ENCODE results near the gene NFAT5. TPM values are rescaled to one million over a fixed set of nuclear protein-coding genes. Genes with fewer than 3 reads are reported as not detected.

The NFAT5 gene
- total and polyA plus RNA-seq, 9 of the 15 experiments (the other 6 are each of a cell fraction or from before 2014, with no cell fraction given), result 0.78 to 20.5 (median 12.4) TPM

- TF ChIP-seq, protein P1, sequence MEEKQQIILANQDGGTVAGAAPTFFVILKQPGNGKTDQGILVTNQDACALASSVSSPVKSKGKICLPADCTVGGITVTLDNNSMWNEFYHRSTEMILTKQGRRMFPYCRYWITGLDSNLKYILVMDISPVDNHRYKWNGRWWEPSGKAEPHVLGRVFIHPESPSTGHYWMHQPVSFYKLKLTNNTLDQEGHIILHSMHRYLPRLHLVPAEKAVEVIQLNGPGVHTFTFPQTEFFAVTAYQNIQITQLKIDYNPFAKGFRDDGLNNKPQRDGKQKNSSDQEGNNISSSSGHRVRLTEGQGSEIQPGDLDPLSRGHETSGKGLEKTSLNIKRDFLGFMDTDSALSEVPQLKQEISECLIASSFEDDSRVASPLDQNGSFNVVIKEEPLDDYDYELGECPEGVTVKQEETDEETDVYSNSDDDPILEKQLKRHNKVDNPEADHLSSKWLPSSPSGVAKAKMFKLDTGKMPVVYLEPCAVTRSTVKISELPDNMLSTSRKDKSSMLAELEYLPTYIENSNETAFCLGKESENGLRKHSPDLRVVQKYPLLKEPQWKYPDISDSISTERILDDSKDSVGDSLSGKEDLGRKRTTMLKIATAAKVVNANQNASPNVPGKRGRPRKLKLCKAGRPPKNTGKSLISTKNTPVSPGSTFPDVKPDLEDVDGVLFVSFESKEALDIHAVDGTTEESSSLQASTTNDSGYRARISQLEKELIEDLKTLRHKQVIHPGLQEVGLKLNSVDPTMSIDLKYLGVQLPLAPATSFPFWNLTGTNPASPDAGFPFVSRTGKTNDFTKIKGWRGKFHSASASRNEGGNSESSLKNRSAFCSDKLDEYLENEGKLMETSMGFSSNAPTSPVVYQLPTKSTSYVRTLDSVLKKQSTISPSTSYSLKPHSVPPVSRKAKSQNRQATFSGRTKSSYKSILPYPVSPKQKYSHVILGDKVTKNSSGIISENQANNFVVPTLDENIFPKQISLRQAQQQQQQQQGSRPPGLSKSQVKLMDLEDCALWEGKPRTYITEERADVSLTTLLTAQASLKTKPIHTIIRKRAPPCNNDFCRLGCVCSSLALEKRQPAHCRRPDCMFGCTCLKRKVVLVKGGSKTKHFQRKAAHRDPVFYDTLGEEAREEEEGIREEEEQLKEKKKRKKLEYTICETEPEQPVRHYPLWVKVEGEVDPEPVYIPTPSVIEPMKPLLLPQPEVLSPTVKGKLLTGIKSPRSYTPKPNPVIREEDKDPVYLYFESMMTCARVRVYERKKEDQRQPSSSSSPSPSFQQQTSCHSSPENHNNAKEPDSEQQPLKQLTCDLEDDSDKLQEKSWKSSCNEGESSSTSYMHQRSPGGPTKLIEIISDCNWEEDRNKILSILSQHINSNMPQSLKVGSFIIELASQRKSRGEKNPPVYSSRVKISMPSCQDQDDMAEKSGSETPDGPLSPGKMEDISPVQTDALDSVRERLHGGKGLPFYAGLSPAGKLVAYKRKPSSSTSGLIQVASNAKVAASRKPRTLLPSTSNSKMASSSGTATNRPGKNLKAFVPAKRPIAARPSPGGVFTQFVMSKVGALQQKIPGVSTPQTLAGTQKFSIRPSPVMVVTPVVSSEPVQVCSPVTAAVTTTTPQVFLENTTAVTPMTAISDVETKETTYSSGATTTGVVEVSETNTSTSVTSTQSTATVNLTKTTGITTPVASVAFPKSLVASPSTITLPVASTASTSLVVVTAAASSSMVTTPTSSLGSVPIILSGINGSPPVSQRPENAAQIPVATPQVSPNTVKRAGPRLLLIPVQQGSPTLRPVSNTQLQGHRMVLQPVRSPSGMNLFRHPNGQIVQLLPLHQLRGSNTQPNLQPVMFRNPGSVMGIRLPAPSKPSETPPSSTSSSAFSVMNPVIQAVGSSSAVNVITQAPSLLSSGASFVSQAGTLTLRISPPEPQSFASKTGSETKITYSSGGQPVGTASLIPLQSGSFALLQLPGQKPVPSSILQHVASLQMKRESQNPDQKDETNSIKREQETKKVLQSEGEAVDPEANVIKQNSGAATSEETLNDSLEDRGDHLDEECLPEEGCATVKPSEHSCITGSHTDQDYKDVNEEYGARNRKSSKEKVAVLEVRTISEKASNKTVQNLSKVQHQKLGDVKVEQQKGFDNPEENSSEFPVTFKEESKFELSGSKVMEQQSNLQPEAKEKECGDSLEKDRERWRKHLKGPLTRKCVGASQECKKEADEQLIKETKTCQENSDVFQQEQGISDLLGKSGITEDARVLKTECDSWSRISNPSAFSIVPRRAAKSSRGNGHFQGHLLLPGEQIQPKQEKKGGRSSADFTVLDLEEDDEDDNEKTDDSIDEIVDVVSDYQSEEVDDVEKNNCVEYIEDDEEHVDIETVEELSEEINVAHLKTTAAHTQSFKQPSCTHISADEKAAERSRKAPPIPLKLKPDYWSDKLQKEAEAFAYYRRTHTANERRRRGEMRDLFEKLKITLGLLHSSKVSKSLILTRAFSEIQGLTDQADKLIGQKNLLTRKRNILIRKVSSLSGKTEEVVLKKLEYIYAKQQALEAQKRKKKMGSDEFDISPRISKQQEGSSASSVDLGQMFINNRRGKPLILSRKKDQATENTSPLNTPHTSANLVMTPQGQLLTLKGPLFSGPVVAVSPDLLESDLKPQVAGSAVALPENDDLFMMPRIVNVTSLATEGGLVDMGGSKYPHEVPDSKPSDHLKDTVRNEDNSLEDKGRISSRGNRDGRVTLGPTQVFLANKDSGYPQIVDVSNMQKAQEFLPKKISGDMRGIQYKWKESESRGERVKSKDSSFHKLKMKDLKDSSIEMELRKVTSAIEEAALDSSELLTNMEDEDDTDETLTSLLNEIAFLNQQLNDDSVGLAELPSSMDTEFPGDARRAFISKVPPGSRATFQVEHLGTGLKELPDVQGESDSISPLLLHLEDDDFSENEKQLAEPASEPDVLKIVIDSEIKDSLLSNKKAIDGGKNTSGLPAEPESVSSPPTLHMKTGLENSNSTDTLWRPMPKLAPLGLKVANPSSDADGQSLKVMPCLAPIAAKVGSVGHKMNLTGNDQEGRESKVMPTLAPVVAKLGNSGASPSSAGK (IDR thresholded peaks at IDR 0.05), result peak; percentile 81
- TF ChIP-seq FOS (IDR thresholded peaks at IDR 0.05; ENCODE audit: extremely low read depth, insufficient read length), result peak; percentile 32
- TF ChIP-seq, protein P2, sequence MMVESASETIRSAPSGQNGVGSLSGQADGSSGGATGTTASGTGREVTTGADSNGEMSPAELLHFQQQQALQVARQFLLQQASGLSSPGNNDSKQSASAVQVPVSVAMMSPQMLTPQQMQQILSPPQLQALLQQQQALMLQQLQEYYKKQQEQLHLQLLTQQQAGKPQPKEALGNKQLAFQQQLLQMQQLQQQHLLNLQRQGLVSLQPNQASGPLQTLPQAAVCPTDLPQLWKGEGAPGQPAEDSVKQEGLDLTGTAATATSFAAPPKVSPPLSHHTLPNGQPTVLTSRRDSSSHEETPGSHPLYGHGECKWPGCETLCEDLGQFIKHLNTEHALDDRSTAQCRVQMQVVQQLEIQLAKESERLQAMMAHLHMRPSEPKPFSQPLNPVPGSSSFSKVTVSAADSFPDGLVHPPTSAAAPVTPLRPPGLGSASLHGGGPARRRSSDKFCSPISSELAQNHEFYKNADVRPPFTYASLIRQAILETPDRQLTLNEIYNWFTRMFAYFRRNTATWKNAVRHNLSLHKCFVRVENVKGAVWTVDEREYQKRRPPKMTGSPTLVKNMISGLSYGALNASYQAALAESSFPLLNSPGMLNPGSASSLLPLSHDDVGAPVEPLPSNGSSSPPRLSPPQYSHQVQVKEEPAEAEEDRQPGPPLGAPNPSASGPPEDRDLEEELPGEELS (CRISPR knock-in tag; IDR thresholded peaks at IDR 0.05; ENCODE audit: borderline replicate concordance), result 0 out of 2 replicates have a peak, but pooled peaks have one; percentile 61
- peak; percentile 45 for TF ChIP-seq NFYB (IDR thresholded peaks at IDR 0.05; ENCODE audit: extremely low read depth, insufficient read length)
- TF ChIP-seq KLF1 (tag; IDR thresholded peaks at IDR 0.05), result peak; percentile 90
- peak; percentile 49; the same call in 1 of the 2 replicates for TF ChIP-seq CREB1 (IDR thresholded peaks at IDR 0.05)
- peak; percentile 56; the same call in 1 of the 2 replicates for TF ChIP-seq CREB1 (CRISPR knock-in tag; IDR thresholded peaks at IDR 0.05)
- peak; percentile 75 for TF ChIP-seq TAF1 (IDR thresholded peaks at IDR 0.05; ENCODE audit: control insufficient read depth, extremely low read depth, insufficient read depth, low read length, severe bottlenecking)
- no peak for TF ChIP-seq RBM17 (IDR thresholded peaks at IDR 0.05; ENCODE audit: borderline replicate concordance, low read depth, low read length)
- TF ChIP-seq, protein P3, sequence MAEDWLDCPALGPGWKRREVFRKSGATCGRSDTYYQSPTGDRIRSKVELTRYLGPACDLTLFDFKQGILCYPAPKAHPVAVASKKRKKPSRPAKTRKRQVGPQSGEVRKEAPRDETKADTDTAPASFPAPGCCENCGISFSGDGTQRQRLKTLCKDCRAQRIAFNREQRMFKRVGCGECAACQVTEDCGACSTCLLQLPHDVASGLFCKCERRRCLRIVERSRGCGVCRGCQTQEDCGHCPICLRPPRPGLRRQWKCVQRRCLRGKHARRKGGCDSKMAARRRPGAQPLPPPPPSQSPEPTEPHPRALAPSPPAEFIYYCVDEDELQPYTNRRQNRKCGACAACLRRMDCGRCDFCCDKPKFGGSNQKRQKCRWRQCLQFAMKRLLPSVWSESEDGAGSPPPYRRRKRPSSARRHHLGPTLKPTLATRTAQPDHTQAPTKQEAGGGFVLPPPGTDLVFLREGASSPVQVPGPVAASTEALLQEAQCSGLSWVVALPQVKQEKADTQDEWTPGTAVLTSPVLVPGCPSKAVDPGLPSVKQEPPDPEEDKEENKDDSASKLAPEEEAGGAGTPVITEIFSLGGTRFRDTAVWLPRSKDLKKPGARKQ (CRISPR knock-in tag; IDR thresholded peaks at IDR 0.05), result no peak
- TF ChIP-seq RBBP5 (IDR thresholded peaks at IDR 0.05; ENCODE audit: borderline replicate concordance, insufficient read depth, low read length, poor library complexity, severe bottlenecking), result peak; percentile 73
These were observed 160.7 kb downstream of the NFAT5 start, which contains the start of gene NQO1 (continued) for GRCh38 chr16:69726313-69727060.

All from K562 (cell line).